ENCODE measurements around the gene RPL7L1.

- TF ChIP-seq POLR2A (IDR thresholded peaks at IDR 0.05) = no peak
- no peak for TF ChIP-seq POLR2AphosphoS5 (IDR thresholded peaks at IDR 0.05)
- no peak for TF ChIP-seq CTCF (IDR thresholded peaks at IDR 0.05)
- no peak for TF ChIP-seq EP300 (IDR thresholded peaks at IDR 0.05)
Observed at GRCh38 chr6:42891199-42891722, 11.8 kb downstream of the RPL7L1 start.
